ENCODE results near the gene SAMD14. TPM values are rescaled to one million over a fixed set of nuclear protein-coding genes. Genes with fewer than 3 reads are reported as not detected.

SAMD14 gene
- total and polyA plus RNA-seq, 10 of the 15 experiments (the other 5 are each of a cell fraction or from before 2014, with no cell fraction given) = 0.06 to 1.7 (median 0.25) TPM; not detected in 3

DNA sequence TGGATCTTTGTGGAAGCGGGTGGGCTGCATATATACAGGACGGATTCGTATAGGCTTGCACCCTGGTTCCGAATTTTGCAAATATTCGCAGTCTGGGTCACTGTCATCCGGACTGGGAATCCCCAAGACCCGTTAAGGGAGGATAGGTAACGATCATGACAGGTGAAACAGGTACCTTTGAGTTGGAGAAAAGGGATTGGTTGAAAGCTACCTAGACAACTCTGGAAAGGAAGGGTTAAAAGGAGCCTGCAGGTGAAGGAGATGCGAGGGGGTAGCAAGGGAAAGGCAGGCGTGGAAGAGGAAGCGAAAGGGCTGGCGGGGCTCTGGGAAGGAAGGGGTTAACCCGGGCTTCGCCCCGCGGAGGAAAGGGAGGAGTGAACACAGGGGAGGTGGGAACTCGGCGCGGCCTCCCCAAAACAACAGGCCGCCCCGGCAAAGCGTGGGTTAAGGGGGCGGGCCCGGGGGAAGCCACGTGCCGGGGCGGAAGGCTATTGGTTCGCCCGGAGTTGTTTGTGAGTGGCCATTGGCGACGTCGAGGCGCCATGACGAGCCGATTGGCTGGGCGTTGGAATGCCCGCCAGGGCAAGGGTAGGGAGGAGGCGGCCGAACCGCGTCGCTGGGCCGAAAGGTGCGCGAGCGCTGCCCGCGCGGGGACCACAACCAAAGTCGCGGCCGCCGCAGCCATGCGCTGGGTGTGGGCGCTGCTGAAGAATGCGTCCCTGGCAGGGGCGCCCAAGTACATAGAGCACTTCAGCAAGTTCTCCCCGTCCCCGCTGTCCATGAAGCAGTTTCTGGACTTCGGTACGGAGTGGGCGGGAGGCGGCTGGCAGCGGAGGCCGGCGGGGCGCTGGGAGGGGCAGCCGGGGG, 35.0 kb downstream of the SAMD14 start, which contains the start of gene PDK2 (continued):
- TF ChIP-seq E4F1 (IDR thresholded peaks at IDR 0.05; ENCODE audit: borderline replicate concordance, partially characterized antibody) (peak; percentile 84), FOS (IDR thresholded peaks at IDR 0.05; ENCODE audit: borderline replicate concordance, extremely low read depth, insufficient read length) (peak; percentile 85), MLLT1 (IDR thresholded peaks at IDR 0.05) (peak; percentile 40; the same call in 1 of the 2 replicates), KAT2A (conservative IDR thresholded peaks at IDR 0.05; ENCODE audit: control insufficient read depth, low read depth, low read length) (no peak), FOXK2 (IDR thresholded peaks at IDR 0.05) (peak; percentile 88), EP300 (IDR thresholded peaks at IDR 0.05; ENCODE audit: borderline replicate concordance in 1 of 2, control insufficient read depth in 1 of 2, low read depth in 2 of 2, low read length in 2 of 2) (peak in 1 of 2 experiments; percentile 38; a peak in 1 of 4 replicates), RELA (IDR thresholded peaks at IDR 0.05; ENCODE audit: borderline replicate concordance, partially characterized antibody) (peak; percentile 55), IRF3 (IDR thresholded peaks at IDR 0.05) (peak; percentile 91), EED (IDR thresholded peaks at IDR 0.05; ENCODE audit: low read depth) (0 out of 2 replicates have a peak, but pooled peaks have one; percentile 11), RB1 (IDR thresholded peaks at IDR 0.05; ENCODE audit: borderline replicate concordance) (peak; percentile 62; the same call in 1 of the 2 replicates), RAD51 (IDR thresholded peaks at IDR 0.05) (peak; percentile 96), POLR2AphosphoS2 (IDR thresholded peaks at IDR 0.05; ENCODE audit: low read depth, low read length) (no peak), NFYB (IDR thresholded peaks at IDR 0.05; ENCODE audit: insufficient read depth, low read depth, low read length) (peak; percentile 97), NR2F1 (conservative IDR thresholded peaks at IDR 0.05) (0 out of 2 replicates have a peak, but pooled peaks have one; percentile 15), ATF7 (IDR thresholded peaks at IDR 0.05; ENCODE audit: low read depth) (peak; percentile 31; the same call in 1 of the 2 replicates), NRF1 (conservative IDR thresholded peaks at IDR 0.05; ENCODE audit: low read depth, low read length) (0 out of 2 replicates have a peak, but pooled peaks have one; percentile 7), CHD2 (IDR thresholded peaks at IDR 0.05; ENCODE audit: borderline replicate concordance, low read depth, low read length) (peak; percentile 90), MEF2B (IDR thresholded peaks at IDR 0.05; ENCODE audit: partially characterized antibody, poor library complexity, severe bottlenecking) (peak; percentile 4), SPI1 (IDR thresholded peaks at IDR 0.05; ENCODE audit: borderline replicate concordance, insufficient read depth, low read depth, low read length) (peak; percentile 66; the same call in 1 of the 2 replicates)
- TF ChIP-seq, protein P1, sequence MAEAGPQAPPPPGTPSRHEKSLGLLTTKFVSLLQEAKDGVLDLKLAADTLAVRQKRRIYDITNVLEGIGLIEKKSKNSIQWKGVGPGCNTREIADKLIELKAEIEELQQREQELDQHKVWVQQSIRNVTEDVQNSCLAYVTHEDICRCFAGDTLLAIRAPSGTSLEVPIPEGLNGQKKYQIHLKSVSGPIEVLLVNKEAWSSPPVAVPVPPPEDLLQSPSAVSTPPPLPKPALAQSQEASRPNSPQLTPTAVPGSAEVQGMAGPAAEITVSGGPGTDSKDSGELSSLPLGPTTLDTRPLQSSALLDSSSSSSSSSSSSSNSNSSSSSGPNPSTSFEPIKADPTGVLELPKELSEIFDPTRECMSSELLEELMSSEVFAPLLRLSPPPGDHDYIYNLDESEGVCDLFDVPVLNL (IDR thresholded peaks at IDR 0.05; ENCODE audit: low read depth, low read length) = no peak
- TF ChIP-seq, protein P2, sequence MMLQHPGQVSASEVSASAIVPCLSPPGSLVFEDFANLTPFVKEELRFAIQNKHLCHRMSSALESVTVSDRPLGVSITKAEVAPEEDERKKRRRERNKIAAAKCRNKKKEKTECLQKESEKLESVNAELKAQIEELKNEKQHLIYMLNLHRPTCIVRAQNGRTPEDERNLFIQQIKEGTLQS (IDR thresholded peaks at IDR 0.05; ENCODE audit: borderline replicate concordance, extremely low read depth, low read depth, low read length) = peak; percentile 75; the same call in 1 of the 2 replicates

All from GM12878 (cell line).